HG03469 (cell line): ENCODE measurements around the gene ATP1B2.

ENCODE experiments used
- ATAC-seq: cut with Tn5 transposase; IDR thresholded peaks from one replicate; pipeline ENCODE4 v1.9.1; 2021; ENCODE audit warnings: mild to moderate bottlenecking, moderate library complexity, moderate number of reproducible peaks; ENCODE audit not compliant: unreplicated experiment

ATP1B2 gene

GRCh38 chr17:7684851-7685532 is 34.3 kb downstream of the ATP1B2 start:
- ATAC-seq, result no peak

- ATAC-seq, result peak; percentile 29
Observed at GRCh38 chr17:7685533-7686221, 35.0 kb downstream of the ATP1B2 start.

- peak; percentile 32 for ATAC-seq
Observed at GRCh38 chr17:7686222-7687071, 35.7 kb downstream of the ATP1B2 start.

GRCh38 chr17:7687072-7687907 is 36.6 kb downstream of the ATP1B2 start, which contains the start of gene TP53:
TSS of gene TP53 (minus strand) at chr17:7687490. CDS start at chr17:7676594, 10,896 bp downstream.
- ATAC-seq, result no peak

GRCh38 chr17:7687908-7688807 is 37.4 kb downstream of the ATP1B2 start, which contains the start of gene WRAP53:
TSS of gene WRAP53 (plus strand) at chr17:7688477. CDS start at chr17:7688649, 172 bp downstream.
- ATAC-seq, result peak; percentile 50

- ATAC-seq, result no peak
Observed at GRCh38 chr17:7688808-7689316, 38.1 kb downstream of the ATP1B2 start.

- ATAC-seq, result no peak
Observed at GRCh38 chr17:7695586-7695985, 44.9 kb downstream of the ATP1B2 start.

GRCh38 chr17:7697828-7698588 is 47.3 kb downstream of the ATP1B2 start:
- ATAC-seq, result no peak

- no peak for ATAC-seq
Observed at GRCh38 chr17:7700510-7700909, 49.8 kb downstream of the ATP1B2 start.

GRCh38 chr17:7701681-7702080 is 51.0 kb downstream of the ATP1B2 start:
- ATAC-seq, result no peak

- no peak for ATAC-seq
Observed at GRCh38 chr17:7702776-7703175, 52.0 kb downstream of the ATP1B2 start.

- ATAC-seq, result no peak
Observed at GRCh38 chr17:7703584-7704479, 53.1 kb downstream of the ATP1B2 start.

- ATAC-seq, result no peak
Observed at GRCh38 chr17:7704601-7705268, 54.0 kb downstream of the ATP1B2 start, which contains the start of gene EFNB3. TSS of gene EFNB3 (plus strand) at chr17:7705202. CDS start at chr17:7705599, 397 bp downstream.

- ATAC-seq, result no peak
Observed at GRCh38 chr17:7705269-7706255, 54.8 kb downstream of the ATP1B2 start.

- ATAC-seq, result no peak
Observed at GRCh38 chr17:7706631-7707354, 56.1 kb downstream of the ATP1B2 start.
